GM10266 (cell line): ENCODE results near the gene ZNF814.
A peak's percentile ranks its signal among the peaks of the same experiment; 100 is the strongest.
"Not testable (repeated sequence)": the region's sequence is repeated elsewhere in the genome, so short reads cannot be mapped to it uniquely, and the experiment has no call there.

Source experiments
- DNase-seq: peaks from one replicate; pipeline ENCODE4 v3.0.0; 2012; ENCODE audit errors: extremely low spot score
- TF ChIP-seq, protein P1 (sequence below): IDR thresholded peaks from 2 replicates; pipeline ENCODE4 v1.5.1; 2012; ENCODE audit warnings: mild to moderate bottlenecking, low read depth; ENCODE audit not compliant: control insufficient read depth, insufficient read depth; ENCODE audit errors: missing control alignments

ZNF814 gene

GRCh38 chr19:57872450-57872849, 16.4 kb downstream of the ZNF814 start:
- no peak for DNase-seq
- TF ChIP-seq, protein P1, sequence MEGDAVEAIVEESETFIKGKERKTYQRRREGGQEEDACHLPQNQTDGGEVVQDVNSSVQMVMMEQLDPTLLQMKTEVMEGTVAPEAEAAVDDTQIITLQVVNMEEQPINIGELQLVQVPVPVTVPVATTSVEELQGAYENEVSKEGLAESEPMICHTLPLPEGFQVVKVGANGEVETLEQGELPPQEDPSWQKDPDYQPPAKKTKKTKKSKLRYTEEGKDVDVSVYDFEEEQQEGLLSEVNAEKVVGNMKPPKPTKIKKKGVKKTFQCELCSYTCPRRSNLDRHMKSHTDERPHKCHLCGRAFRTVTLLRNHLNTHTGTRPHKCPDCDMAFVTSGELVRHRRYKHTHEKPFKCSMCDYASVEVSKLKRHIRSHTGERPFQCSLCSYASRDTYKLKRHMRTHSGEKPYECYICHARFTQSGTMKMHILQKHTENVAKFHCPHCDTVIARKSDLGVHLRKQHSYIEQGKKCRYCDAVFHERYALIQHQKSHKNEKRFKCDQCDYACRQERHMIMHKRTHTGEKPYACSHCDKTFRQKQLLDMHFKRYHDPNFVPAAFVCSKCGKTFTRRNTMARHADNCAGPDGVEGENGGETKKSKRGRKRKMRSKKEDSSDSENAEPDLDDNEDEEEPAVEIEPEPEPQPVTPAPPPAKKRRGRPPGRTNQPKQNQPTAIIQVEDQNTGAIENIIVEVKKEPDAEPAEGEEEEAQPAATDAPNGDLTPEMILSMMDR, result no peak

DNA sequence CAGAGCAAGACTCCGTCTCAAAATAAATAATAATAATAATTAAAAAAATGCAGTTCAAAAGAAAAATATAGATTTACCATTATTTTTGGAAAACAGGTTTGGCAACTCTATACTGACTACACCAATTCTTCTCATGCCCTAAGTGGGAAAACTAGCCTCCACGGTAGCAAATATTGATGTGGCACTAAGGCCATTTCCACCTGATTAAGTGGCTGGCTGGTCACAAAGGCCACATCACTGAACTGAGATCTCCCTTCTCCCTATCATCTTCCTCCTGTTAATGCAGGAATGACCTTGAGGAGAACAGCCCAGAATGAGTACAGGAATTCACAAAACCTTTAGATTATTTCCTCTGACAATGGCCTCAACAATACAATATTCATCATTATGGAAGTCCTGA, 18.6 kb downstream of the ZNF814 start:
- no peak for DNase-seq

DNA sequence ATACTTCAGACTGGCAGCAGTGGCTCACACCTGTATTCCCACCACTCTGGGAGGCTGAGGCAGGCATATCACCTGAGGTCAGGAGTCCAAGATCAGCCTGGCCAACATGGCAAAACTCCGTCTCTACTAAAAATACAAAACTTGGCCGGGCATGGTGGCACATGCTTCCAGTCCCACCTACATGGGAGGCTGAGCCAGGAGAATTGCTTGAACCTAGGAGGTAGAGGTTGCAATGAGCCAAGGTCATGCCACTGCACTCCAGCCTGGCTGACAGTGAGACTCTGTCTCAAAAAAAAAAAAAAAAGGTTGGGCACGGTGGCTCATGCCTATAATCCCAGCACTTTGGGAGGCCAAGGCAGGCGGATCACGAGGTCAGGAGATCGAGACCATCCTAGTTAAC, 19.2 kb downstream of the ZNF814 start:
- DNase-seq, result not testable (repeated sequence)

More for the DNA sequence above, 18.6 kb downstream of the ZNF814 start:
- TF ChIP-seq, protein P1, result no peak

GRCh38 chr19:57867868-57868492, 20.9 kb downstream of the ZNF814 start:
- TF ChIP-seq, protein P1, result no peak
- DNase-seq, result no peak

GRCh38 chr19:57862351-57862750, 26.5 kb downstream of the ZNF814 start:
- DNase-seq, result not testable (repeated sequence)

- not testable (repeated sequence) for DNase-seq
These were observed 34.7 kb downstream of the ZNF814 start for GRCh38 chr19:57854117-57854516.

- not testable (repeated sequence) for DNase-seq
These were observed 36.8 kb downstream of the ZNF814 start for GRCh38 chr19:57851812-57852603.

DNA sequence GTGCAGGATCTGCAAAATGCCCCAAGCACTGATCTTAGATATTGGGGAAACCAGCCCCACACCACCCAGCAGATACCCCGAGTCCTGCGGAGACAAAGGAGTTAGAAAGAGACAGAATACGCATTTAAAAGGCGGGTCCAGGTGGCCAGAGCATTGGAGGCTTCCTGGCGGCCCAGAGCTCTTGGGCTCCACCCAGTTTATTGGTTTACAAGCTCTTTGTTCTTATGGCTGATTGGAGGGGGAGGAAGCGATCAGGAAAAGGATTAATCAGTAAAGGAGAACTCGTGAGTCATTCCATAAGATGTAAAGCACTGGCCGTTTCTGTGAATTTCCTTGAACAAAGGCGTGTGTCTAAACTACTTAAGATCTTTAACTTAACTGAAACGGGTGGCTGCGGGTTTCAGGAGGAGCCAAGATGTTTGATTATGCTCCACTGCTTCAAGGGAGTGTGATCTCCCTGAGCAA, 38.3 kb downstream of the ZNF814 start:
- DNase-seq, result no peak
- TF ChIP-seq, protein P1, result no peak

GRCh38 chr19:57849666-57850473, 39.0 kb downstream of the ZNF814 start, which contains the start of gene ZNF587:
Gene ZNF587, plus strand, starts transcription at chr19:57849859. Its CDS starts 180 bp downstream, at chr19:57850039.
- peak; percentile 74 for DNase-seq

DNA sequence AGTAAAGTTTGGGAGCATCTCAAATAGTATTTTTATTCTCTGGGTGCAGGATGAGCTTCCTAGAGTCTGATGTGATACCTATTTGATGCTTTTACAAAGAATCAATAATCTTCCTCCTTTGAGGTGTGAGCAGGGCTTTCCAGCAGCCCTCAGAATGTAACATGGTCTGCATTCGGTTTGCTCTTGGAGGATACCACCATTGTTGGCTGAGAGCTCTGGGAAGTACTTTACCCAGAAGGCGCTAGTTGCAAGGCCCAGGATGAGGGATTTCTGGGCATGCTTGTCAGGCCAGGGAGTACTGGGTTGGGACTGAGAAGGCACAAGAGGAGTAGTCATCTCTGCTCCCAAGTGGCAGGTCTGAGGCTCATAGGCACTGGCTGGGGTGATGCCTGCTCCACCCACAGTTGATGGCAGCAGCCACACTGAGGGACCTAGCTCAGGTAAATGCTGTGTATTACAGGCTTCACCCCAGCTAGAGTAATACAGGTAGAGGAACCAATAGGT, 39.6 kb downstream of the ZNF814 start:
- not testable (repeated sequence) for DNase-seq

DNA sequence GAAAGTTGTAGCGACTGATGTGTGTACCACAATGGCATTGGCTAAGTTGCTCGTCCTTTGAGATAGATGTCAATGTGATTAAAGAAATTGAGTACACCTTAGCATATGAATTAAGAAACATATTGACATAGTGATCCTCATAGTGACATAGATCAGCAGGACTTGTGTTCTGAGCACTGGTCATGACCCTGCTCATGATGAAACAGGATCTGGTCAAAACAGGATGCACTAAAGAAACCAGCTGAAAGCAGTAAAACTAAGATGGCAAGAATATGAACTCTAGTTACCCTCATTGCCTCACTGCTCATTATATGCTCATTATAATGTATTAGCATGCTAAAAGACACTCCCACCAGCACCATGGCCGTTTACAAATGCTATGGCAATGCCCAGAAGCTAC, 41.7 kb downstream of the ZNF814 start:
- not testable (repeated sequence) for DNase-seq
